GM18861 (cell line): ENCODE data around the gene USB1.

Experiments used
- ATAC-seq: cut with Tn5 transposase; IDR thresholded peaks from one replicate; pipeline ENCODE4 v1.9.1; 2021; ENCODE audit not compliant: unreplicated experiment

Gene USB1

GRCh38 chr16:58045096-58045495, 43.9 kb downstream of the USB1 start:
- no peak for ATAC-seq

GRCh38 chr16:58046054-58046881, 45.1 kb downstream of the USB1 start:
- ATAC-seq = no peak

GRCh38 chr16:58046936-58047335, 45.7 kb downstream of the USB1 start:
- no peak for ATAC-seq

GRCh38 chr16:58047557-58048348, 46.5 kb downstream of the USB1 start:
- ATAC-seq = no peak

GRCh38 chr16:58048494-58049231, 47.5 kb downstream of the USB1 start:
- ATAC-seq = no peak

GRCh38 chr16:58049232-58050185, 48.3 kb downstream of the USB1 start:
- no peak for ATAC-seq

GRCh38 chr16:58051296-58051695, 50.1 kb downstream of the USB1 start:
- ATAC-seq = no peak

GRCh38 chr16:58051821-58052603, 50.8 kb downstream of the USB1 start:
- ATAC-seq = no peak

GRCh38 chr16:58053682-58054005, 52.4 kb downstream of the USB1 start:
- ATAC-seq = no peak

- no peak for ATAC-seq
These were observed 53.1 kb downstream of the USB1 start for GRCh38 chr16:58054289-58054688.

- no peak for ATAC-seq
These were observed 55.4 kb downstream of the USB1 start for GRCh38 chr16:58056580-58056979.

GRCh38 chr16:58057121-58057520, 55.9 kb downstream of the USB1 start:
- no peak for ATAC-seq

- no peak for ATAC-seq
These were observed 56.6 kb downstream of the USB1 start for GRCh38 chr16:58057784-58058183.

GRCh38 chr16:58062821-58063220, 61.6 kb downstream of the USB1 start:
- ATAC-seq = no peak

GRCh38 chr16:58063377-58064076, 62.3 kb downstream of the USB1 start:
- ATAC-seq = no peak

GRCh38 chr16:58070585-58070984, 69.4 kb downstream of the USB1 start:
- ATAC-seq = no peak
